SK-N-SH (cell line): ENCODE data around the gene SPDYA. TPM values are rescaled to one million over a fixed set of nuclear protein-coding genes. Genes with fewer than 3 reads are reported as not detected.

Source experiments
- CTCF ChIA-PET: fragments of 300-600, 350-600 bp; formaldehyde crosslinking; extraction: SDS; loops from one replicate; lab custom pipeline; 2021; lab: Yijun Ruan, JAX
- POLR2A ChIA-PET: fragments of 350-600 bp; sonication (Branson Sonifier 250); formaldehyde crosslinking; extraction: SDS; loops from one replicate; lab custom pipeline; 2020; ENCODE audit warnings: antibody characterized with exemption, inconsistent platforms; lab: Yijun Ruan, JAX
- DNase-seq: peaks from one replicate; pipeline ENCODE4 v3.0.0; 2012
- H2AFZ ChIP-seq: fragments of 200-600 bp; sonication (generic); 2 replicates; pipeline ENCODE4 v1.8.1; 2016; ENCODE audit warnings: antibody characterized with exemption, mild to moderate bottlenecking, low read depth
- H3F3A ChIP-seq: fragments of 200-600 bp; sonication (generic); replicated peaks from 2 replicates; pipeline ENCODE3; 2016; ENCODE audit warnings: antibody characterized with exemption, mild to moderate bottlenecking; ENCODE audit not compliant: insufficient read depth
- H3K27ac ChIP-seq, 2 experiments: fragments of 200-500 bp in 1 of 2; fragments of 200-600 bp in 1 of 2; sonication (Bioruptor generic) in 1 of 2; sonication (generic), shearing (Covaris generic) in 1 of 2; 2 replicates each; pipeline versions ENCODE4 v1.5.1 to v1.6.1; 2014 to 2016; ENCODE audit warnings: low read depth in 2 of 2, inconsistent platforms in 1 of 2, low read length in 1 of 2, mild to moderate bottlenecking in 1 of 2, mixed read lengths in 1 of 2
- H3K27me3 ChIP-seq: fragments of 200-600 bp; sonication (generic), shearing (Covaris generic); 2 replicates; pipeline ENCODE4 v1.6.1; 2016; ENCODE audit warnings: mixed run types; ENCODE audit not compliant: insufficient read depth
- H3K36me3 ChIP-seq, 2 experiments: fragments of 200-500 bp in 1 of 2; fragments of 200-600 bp in 1 of 2; sonication (Bioruptor generic) in 1 of 2; sonication (generic) in 1 of 2; replicated peaks in 1 of 2; 2 replicates each; pipeline versions ENCODE3 to v1.5.1; 2014 to 2016; ENCODE audit warnings: low read length in 1 of 2, mild to moderate bottlenecking in 1 of 2; ENCODE audit not compliant: insufficient read depth in 2 of 2, control insufficient read depth in 1 of 2
- H3K4me1 ChIP-seq, 2 experiments: fragments of 200-500 bp in 1 of 2; fragments of 200-600 bp in 1 of 2; sonication (Bioruptor generic) in 1 of 2; sonication (generic), shearing (Covaris generic) in 1 of 2; 2 replicates each; pipeline versions ENCODE4 v1.5.1 to v1.6.1; 2014 to 2016; ENCODE audit warnings: low read depth in 1 of 2, low read length in 1 of 2, mixed run types in 1 of 2; ENCODE audit not compliant: insufficient read depth in 2 of 2, control insufficient read depth in 1 of 2
- H3K4me2 ChIP-seq: fragments of 200-600 bp; sonication (generic), shearing (Covaris generic); 2 replicates; pipeline ENCODE4 v1.6.1; 2017; ENCODE audit warnings: mixed run types
- H3K4me3 ChIP-seq, 2 experiments: fragments of 200-500 bp in 1 of 2; fragments of 200-600 bp in 1 of 2; sonication (Bioruptor generic) in 1 of 2; sonication (generic), shearing (Covaris generic) in 1 of 2; 2 replicates each; pipeline versions ENCODE4 v1.5.1 to v1.8.1; 2014 to 2016; ENCODE audit warnings: low read depth in 2 of 2, inconsistent platforms in 1 of 2, low read length in 1 of 2, mild to moderate bottlenecking in 1 of 2, mixed read lengths in 1 of 2, moderate library complexity in 1 of 2
- H3K79me2 ChIP-seq: fragments of 200-600 bp; sonication (generic); 2 replicates; pipeline ENCODE4 v1.8.1; 2017; ENCODE audit warnings: mild to moderate bottlenecking; ENCODE audit not compliant: insufficient read depth
- H3K9ac ChIP-seq: fragments of 200-600 bp; sonication (generic); 2 replicates; pipeline ENCODE4 v1.6.1; 2017; ENCODE audit warnings: mixed run types
- H3K9me2 ChIP-seq: fragments of 200-600 bp; sonication (generic); 2 replicates; pipeline ENCODE4 v1.6.1; 2017; ENCODE audit warnings: mixed run types
- H3K9me3 ChIP-seq: fragments of 200-600 bp; sonication (generic); 2 replicates; pipeline ENCODE4 v1.6.1; 2017; ENCODE audit warnings: mixed run types, mild to moderate bottlenecking, moderate library complexity
- H4K20me1 ChIP-seq: fragments of 200-600 bp; sonication (generic); 2 replicates; pipeline ENCODE4 v1.6.1; 2017; ENCODE audit warnings: mild to moderate bottlenecking, mixed run types; ENCODE audit not compliant: insufficient read depth
- CHD2 ChIP-seq: fragments of 150-350 bp; IDR thresholded peaks from 2 replicates; pipeline ENCODE4 v1.6.1; 2018; ENCODE audit warnings: low read length; ENCODE audit not compliant: partially characterized antibody
- FOSL2 ChIP-seq: IDR thresholded peaks from 2 replicates; pipeline ENCODE4 v1.4.0; 2012; ENCODE audit warnings: low read depth, mild to moderate bottlenecking, moderate library complexity, borderline replicate concordance
- GATA2 ChIP-seq: sonication (generic); formaldehyde crosslinking; IDR thresholded peaks from 2 replicates; pipeline ENCODE4 v1.5.0; 2020; ENCODE audit warnings: mild to moderate bottlenecking, missing genetic modification reagents
- MAX ChIP-seq: IDR thresholded peaks from 2 replicates; pipeline ENCODE4 v1.4.0; 2012; ENCODE audit warnings: low read depth
- NFIC ChIP-seq: IDR thresholded peaks from 2 replicates; pipeline ENCODE4 v1.4.0; 2012; ENCODE audit warnings: borderline replicate concordance
- NRF1 ChIP-seq: IDR thresholded peaks from 2 replicates; pipeline ENCODE4 v1.6.1; 2012; ENCODE audit warnings: low read depth, mild to moderate bottlenecking, low read length
- RAD21 ChIP-seq: IDR thresholded peaks from 2 replicates; pipeline ENCODE4 v1.6.1; 2012; ENCODE audit warnings: mild to moderate bottlenecking, low read length
- RFX5 ChIP-seq: IDR thresholded peaks from 2 replicates; pipeline ENCODE4 v1.6.1; 2012; ENCODE audit warnings: mild to moderate bottlenecking, improper control_type of control experiment, low read length
- TCF12 ChIP-seq: IDR thresholded peaks from 2 replicates; pipeline ENCODE4 v1.4.0; 2012
- TEAD4 ChIP-seq: IDR thresholded peaks from 2 replicates; pipeline ENCODE4 v1.4.0; 2012; ENCODE audit warnings: mild to moderate bottlenecking, borderline replicate concordance; ENCODE audit not compliant: insufficient read depth
- YY1 ChIP-seq: IDR thresholded peaks from 2 replicates; pipeline ENCODE4 v1.4.0; 2012; ENCODE audit warnings: low read depth, mild to moderate bottlenecking
- WGBS: methylation state at CpG from one replicate; pipeline ENCODE4 v1.1.6; 2017; ENCODE audit warnings: low lambda C conversion rate; 5-methylcytosine and 5-hydroxymethylcytosine counted together
- polyA plus RNA-seq, 3 experiments: library from polyadenylated mRNA; depleted of rRNA; stranded (reverse); fragments of >200 nt; gene quantifications; 2 replicates each; pipeline ENCODE4 v1.2.3, GENCODE V29; 2012
- TF ChIP-seq, protein P1 (sequence below): IDR thresholded peaks from 2 replicates; pipeline ENCODE4 v1.6.1; 2012; ENCODE audit warnings: mild to moderate bottlenecking, low read depth, low read length, moderate library complexity
- TF ChIP-seq, protein P2 (sequence below): fragments of 150-350 bp; IDR thresholded peaks from 2 replicates; pipeline ENCODE4 v1.6.1; 2016; ENCODE audit warnings: mild to moderate bottlenecking, low read depth, low read length

The SPDYA gene
- polyA plus RNA-seq, 1 of the 3 experiments (the other 2 are of a cell fraction), result not detected

DNA sequence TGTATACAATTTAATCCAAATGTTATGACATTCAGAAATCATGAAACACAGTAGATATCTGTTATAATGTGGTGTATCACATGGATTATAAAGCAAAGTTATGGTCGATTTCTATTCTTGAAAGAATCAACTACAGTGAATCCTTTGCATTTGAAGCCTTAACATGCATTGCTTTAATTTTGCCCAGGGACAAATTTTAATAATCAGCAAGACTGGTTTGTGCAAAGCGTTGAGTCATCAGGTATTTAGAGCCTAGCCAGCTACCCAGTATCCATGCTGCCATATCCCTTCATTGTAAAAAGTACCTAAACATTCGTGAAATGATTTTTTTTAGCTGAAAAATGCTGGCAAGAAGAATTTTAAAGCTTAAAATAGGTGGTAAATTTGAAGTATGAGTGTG is 8.9 kb upstream of the SPDYA start:
- Histone ChIP-seq H4K20me1 (peaks cover 3% of the 10 kb centered on the region; the same call in 1 of the 2 replicates), H3K9me2 (no peaks in the 10 kb centered on the region), H3K27me3 (no peaks in the 10 kb centered on the region), H3K27ac (no peak overlapping the region), H3K4me2 (no peak overlapping the region), H3K36me3 (peaks cover 55 to 82% of the 10 kb centered on the region in 2 experiments), H3K9ac (no peak overlapping the region), H3K4me3 (no peak overlapping the region), H3K4me1 (peaks cover 0 to 6% of the 10 kb centered on the region in 2 experiments; a peak in 2 of 4 replicates), H3F3A (peaks cover 10% of the 10 kb centered on the region), H3K9me3 (no peaks in the 10 kb centered on the region), H3K79me2 (peaks cover 49% of the 10 kb centered on the region), H2AFZ (no peak overlapping the region)
- no peak for DNase-seq
- TF ChIP-seq, protein P1, sequence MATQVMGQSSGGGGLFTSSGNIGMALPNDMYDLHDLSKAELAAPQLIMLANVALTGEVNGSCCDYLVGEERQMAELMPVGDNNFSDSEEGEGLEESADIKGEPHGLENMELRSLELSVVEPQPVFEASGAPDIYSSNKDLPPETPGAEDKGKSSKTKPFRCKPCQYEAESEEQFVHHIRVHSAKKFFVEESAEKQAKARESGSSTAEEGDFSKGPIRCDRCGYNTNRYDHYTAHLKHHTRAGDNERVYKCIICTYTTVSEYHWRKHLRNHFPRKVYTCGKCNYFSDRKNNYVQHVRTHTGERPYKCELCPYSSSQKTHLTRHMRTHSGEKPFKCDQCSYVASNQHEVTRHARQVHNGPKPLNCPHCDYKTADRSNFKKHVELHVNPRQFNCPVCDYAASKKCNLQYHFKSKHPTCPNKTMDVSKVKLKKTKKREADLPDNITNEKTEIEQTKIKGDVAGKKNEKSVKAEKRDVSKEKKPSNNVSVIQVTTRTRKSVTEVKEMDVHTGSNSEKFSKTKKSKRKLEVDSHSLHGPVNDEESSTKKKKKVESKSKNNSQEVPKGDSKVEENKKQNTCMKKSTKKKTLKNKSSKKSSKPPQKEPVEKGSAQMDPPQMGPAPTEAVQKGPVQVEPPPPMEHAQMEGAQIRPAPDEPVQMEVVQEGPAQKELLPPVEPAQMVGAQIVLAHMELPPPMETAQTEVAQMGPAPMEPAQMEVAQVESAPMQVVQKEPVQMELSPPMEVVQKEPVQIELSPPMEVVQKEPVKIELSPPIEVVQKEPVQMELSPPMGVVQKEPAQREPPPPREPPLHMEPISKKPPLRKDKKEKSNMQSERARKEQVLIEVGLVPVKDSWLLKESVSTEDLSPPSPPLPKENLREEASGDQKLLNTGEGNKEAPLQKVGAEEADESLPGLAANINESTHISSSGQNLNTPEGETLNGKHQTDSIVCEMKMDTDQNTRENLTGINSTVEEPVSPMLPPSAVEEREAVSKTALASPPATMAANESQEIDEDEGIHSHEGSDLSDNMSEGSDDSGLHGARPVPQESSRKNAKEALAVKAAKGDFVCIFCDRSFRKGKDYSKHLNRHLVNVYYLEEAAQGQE, result no peak
- TF ChIP-seq YY1 (no peak), TCF12 (no peak), TEAD4 (no peak), GATA2 (CRISPR knock-in tag) (no peak), RAD21 (no peak)
- TF ChIP-seq, protein P2, sequence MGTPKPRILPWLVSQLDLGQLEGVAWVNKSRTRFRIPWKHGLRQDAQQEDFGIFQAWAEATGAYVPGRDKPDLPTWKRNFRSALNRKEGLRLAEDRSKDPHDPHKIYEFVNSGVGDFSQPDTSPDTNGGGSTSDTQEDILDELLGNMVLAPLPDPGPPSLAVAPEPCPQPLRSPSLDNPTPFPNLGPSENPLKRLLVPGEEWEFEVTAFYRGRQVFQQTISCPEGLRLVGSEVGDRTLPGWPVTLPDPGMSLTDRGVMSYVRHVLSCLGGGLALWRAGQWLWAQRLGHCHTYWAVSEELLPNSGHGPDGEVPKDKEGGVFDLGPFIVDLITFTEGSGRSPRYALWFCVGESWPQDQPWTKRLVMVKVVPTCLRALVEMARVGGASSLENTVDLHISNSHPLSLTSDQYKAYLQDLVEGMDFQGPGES, result no peak
- ChIA-PET POLR2A (no interaction called here), CTCF (interaction anchor here (0.7 to 4.4 kb wide), 5 partner anchors 9 to 235 kb away, joined by 3 to 23 read pairs (median 5); no protein-coding TSS in a partner anchor)
- 86% methylated on average over 3 of the region's 3 CpGs for WGBS

DNA sequence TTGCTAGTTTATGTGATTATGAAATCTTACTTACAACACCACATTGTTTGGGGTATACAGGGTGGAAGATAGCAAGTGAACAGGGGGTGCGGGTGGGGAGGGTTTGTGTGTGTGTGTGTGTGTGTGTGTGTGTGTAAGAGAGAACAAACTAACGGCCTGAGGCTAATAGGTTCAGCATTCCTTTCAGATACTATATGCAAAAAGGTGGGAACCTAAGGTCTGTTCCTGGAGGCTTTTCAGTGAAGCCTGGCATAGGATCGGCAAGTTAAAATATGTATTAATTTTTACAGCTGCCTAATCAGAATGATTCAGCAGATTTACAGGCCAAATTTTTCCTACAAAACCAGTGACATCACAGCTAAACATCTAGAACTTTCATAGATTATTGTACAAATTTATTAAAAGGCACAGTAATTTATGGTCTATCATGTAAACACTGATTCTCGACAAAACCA is 7.6 kb upstream of the SPDYA start:
- Histone ChIP-seq H3K36me3 (peaks cover 48 to 74% of the 10 kb centered on the region in 2 experiments), H3F3A (peaks cover 22% of the 10 kb centered on the region), H3K4me1 (peaks cover 0 to 6% of the 10 kb centered on the region in 2 experiments; a peak in 2 of 4 replicates), H3K9me2 (no peaks in the 10 kb centered on the region), H2AFZ (no peak overlapping the region), H3K9me3 (no peaks in the 10 kb centered on the region), H3K27ac (no peak overlapping the region), H3K27me3 (no peaks in the 10 kb centered on the region), H3K4me3 (no peak overlapping the region), H3K4me2 (no peak overlapping the region), H3K79me2 (peaks cover 37% of the 10 kb centered on the region), H3K9ac (no peak overlapping the region), H4K20me1 (no peaks in the 10 kb centered on the region; the same call in 1 of the 2 replicates)
- ChIA-PET CTCF (interaction anchor here (1.3 to 4.4 kb wide), 2 partner anchors 119 to 209 kb away, joined by 3 to 23 read pairs; no protein-coding TSS in a partner anchor), POLR2A (no interaction called here)
- TF ChIP-seq MAX (no peak), CHD2 (no peak), NRF1 (no peak), NFIC (no peak), FOSL2 (no peak), RFX5 (no peak)
- WGBS, result 77% methylated on average over 4 of the region's 4 CpGs
- no peak for DNase-seq
